HG02852 (cell line): ENCODE results near the gene PBOV1.
"Not testable (repeated sequence)": the region's sequence is repeated elsewhere in the genome, so short reads cannot be mapped to it uniquely, and the experiment has no call there.

Experiments used
- ATAC-seq: cut with Tn5 transposase; IDR thresholded peaks from one replicate; pipeline ENCODE4 v1.9.1; 2021; ENCODE audit warnings: mild to moderate bottlenecking, moderate library complexity; ENCODE audit not compliant: unreplicated experiment

Gene PBOV1

GRCh38 chr6:138238368-138238767 is 20.1 kb upstream of the PBOV1 start:
- no peak for ATAC-seq

DNA sequence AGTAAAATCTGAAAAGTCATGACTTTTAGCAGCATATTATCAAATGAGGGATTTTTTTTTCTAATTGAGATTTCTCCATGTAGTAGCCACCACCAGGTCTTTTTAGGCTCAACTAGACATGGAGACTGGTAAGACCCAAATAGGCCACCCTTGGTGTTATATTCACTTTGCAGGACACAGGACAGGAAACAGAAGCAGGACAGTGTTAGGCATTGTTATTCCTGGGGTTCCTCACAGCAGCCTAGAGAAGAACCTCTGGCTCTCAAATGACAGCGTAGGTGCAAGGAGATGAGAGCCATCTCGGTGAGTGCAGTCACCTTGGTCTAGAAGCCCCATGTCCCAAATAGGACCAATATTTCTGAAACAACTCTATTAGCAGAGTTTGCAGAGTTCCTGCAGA is 19.2 kb upstream of the PBOV1 start:
- no peak for ATAC-seq

- no peak for ATAC-seq
Observed at GRCh38 chr6:138235693-138236092, 17.4 kb upstream of the PBOV1 start.

GRCh38 chr6:138235205-138235604 is 16.9 kb upstream of the PBOV1 start:
- no peak for ATAC-seq

DNA sequence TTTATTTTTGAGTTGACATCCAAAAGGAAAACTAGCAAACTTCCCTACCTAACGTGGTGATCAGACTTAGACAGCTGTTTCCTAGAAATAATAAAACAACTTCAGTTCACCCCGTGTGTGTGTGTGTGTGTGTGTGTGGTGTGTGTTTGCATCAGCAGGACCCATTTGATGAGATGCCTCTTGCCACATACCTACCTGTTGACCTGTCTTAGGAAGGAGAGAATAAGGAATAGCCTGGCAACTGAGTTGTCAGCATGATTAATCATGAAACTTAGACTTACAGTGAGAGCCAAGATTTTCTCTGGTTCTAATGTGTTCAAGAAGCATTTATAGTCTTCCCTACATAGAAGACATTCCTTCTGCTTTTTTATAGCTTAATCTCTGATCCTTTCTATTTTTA is 16.1 kb upstream of the PBOV1 start:
- ATAC-seq = no peak

DNA sequence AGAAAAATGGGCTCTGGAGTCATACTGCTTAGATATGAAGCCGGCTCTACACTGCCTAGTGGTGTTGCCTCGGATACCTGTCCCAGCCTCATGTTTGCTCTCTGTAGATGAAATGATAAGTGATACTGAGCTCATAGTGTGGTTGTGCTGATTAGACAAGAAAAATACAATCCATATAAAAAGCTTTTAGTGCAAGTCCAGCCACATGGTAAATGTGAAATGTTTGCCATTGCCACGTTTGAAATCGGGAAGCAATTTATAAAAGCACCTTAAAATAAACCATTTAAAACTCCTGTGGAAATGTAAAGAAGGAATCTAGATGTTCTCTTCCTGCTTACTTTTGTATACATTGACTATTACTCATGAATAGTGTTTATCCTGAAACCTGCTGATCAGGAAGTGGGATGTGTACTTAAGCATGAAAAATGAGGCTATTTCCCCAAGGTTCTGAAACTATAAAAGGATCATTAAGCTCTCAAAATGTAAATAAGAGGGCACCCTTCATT is 13.1 kb upstream of the PBOV1 start:
- no peak for ATAC-seq

DNA sequence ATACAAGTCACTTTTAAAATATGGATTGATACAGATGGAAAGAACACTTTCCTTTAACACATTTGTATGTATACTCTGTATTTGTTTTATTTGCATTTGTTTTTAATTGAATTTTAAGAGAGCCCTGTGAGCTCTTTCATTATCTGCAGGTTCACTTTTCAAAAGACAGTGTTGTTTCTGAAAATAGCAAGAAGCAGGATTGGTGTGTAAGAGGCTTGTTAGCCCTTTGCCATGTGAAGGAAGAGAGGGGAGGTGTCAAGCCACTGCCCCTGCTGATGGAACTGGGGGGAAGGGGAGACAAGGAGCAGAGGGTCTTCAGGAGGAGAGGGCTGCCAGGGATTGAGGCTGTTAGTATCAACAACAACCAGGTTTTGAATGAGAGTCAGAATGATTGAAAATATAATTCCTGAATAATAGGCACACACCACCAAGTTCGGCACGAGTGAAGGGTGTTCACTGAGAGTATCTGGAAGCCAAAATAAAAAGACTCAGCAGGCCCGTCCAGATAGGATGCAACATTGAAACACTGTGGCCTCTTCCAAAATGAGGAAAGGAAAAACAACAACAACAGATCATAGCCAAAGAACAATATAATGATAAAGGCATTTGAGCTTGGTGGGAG is 12.6 kb upstream of the PBOV1 start:
- no peak for ATAC-seq

GRCh38 chr6:138230221-138230620 is 11.9 kb upstream of the PBOV1 start:
- no peak for ATAC-seq

GRCh38 chr6:138229663-138230179 is 11.4 kb upstream of the PBOV1 start:
- no peak for ATAC-seq

- ATAC-seq = no peak
Observed at GRCh38 chr6:138229072-138229471, 10.8 kb upstream of the PBOV1 start.

DNA sequence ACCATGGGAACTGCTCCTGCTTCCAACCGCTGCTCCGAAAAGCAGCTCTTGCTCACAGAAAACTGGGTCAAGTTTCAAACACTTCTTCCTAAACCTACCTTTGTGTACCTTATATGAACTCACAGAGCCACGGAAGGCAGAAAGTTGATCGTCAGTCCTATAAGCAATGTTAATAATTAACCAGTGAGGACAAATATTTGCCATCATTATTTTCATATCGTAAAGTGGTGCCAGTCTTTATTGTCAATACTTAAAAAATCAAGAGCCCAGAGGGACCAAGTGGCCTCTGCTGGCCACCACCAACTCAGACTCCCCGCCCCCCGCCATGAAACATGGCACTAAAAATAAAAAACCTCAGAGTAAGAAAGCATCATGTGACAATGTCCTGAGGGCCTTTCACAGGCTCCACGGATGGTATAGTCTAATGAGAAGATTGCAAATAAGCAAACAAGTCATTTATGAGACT is 9.1 kb upstream of the PBOV1 start:
- no peak for ATAC-seq

GRCh38 chr6:138226700-138227315 is 8.5 kb upstream of the PBOV1 start:
- ATAC-seq = no peak

DNA sequence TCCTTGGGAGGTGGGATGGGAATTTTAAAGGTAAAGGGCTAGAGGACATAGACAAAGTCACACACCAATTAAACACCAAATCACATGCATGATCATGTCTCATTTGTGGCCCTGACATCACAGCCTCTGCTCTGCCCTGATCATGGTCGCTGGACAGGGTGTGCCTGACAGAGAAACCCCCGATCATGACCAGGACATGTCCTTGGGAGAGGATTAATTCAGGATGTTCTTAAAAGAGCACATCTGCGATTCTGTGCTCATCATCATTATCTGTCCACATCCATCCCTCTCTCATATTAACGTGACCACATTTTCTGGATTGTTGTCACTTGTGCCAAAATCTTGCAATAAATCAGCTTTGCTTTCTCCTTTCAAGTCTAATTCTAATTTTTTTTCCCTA is 7.7 kb upstream of the PBOV1 start:
- ATAC-seq = no peak

- ATAC-seq = no peak
Observed at GRCh38 chr6:138222901-138223546, 4.7 kb upstream of the PBOV1 start.

DNA sequence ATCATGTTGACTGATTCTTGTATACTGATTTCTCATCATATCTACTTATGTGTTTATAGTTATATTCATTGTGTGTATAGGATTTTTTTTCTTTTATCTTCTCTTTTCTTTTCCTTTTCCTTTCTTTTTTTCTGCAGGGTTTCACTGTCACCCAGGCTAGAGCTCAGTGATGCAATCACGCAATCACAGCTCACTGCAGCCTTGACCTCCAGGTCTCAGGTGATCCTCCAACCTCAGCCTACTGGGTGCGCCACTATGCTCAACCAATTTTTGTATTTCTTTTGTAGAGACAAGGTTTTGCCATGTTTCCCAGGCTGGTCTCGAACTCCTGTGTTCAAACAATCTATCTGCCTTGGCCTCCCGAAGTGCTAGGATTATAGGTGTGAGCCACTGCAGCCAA is 1.6 kb upstream of the PBOV1 start:
- no peak for ATAC-seq

DNA sequence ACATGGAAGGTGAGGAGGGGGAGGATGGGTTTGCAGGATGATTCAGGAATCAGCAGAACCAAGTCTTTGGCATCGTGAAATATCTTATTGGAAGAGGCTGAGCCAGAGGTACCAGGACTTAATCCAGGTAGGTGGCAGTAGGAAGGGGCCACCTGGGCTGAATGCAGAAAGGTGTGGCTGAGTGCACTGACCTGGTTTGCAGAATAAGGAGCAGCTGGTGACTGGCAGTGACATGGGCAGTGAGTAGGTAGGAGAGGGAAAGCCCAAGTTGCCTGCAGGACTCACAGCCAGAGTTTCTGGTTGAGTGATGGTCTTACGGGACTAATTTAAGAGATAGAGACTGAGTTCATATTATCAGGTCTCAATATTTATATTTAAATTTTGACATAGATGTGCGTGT is 1.1 kb upstream of the PBOV1 start:
- ATAC-seq = no peak

DNA sequence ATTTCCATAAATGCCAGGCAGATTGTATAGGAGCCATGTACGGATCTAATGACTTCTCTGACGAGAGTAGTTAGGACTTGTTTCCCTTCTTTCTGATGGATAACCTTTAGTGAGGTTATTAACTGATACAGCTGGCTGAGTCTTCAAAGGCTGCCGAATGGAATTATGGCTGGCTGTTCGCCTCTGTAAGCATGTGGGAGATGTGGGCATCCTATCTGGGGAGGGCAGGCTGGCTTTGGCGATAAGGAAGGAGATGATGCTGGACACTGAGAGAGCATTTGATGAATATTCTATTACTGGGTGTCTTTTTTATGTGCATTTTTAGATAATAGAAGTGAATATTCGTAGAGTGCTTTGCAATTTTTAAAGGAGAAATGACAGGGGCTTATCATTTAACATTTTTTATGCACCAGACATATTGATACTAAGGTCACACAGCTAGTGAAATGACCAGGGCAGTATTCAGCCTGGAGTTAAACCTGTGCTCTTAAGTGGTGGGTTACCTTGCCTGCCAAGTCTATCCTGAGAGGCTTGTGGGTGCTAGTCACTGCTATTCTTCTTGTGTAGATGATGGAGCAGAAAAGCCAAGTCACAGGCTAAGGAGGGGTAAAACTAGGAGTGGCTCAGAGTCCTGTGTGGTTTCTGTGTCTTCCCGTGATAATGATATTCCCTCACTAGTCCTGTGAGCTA is 3.1 kb downstream of the PBOV1 start:
- no peak for ATAC-seq

DNA sequence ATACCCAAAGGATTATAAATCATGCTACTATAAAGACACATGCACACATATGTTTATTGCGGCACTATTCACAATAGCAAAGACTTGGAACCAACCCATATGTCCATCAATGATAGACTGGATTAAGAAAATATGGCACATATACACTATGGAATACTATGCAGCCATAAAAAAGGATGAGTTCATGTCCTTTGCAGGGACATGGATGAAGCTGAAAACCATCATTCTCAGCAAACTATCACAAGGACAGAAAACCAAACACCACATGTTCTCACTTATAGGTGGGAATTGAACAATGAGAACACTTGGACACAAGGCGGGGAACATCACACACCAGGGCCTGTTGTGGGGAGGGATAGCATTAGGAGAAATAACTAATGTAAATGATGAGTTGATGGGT is 5.8 kb downstream of the PBOV1 start:
- ATAC-seq = not testable (repeated sequence)

GRCh38 chr6:138211601-138212000 is 6.7 kb downstream of the PBOV1 start:
- ATAC-seq = no peak

DNA sequence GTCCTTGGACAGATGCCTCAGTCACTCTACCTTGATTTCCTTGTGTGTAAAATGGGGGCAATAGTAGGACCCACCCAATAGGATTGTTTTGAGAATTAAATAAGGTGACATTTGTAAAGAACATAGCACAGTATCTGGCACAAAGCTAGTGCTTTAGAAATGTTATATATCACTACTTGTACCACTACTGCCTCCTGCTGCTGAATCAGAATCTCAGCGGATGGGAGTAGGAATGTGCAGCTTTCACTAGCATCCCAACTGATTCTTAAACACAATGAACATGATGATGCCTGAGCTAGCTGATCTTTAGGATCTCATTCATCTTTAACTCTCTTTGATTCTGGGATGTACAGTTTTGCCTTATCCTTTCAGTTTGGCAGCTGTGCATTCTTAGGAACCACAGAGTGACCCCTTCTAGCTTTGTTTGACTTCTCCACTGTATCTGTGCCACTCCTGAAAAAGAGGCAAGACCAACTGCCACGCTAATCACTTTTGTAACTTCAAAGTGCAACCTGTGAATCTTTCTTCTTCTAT is 7.2 kb downstream of the PBOV1 start:
- ATAC-seq = no peak

- ATAC-seq = no peak
Observed at GRCh38 chr6:138206862-138207261, 11.4 kb downstream of the PBOV1 start.
